ENCODE data around the gene ANO8.

Gene ANO8

GRCh38 chr19:17337675-17338432 is 3.2 kb upstream of the ANO8 start:
- no peak for TF ChIP-seq ZNF274 (IDR thresholded peaks at IDR 0.05; ENCODE audit: low read depth, low read length)
- H3K4me3 ChIP-seq (ENCODE audit: low read length), result peak overlapping the region; percentile 83

- no peak for TF ChIP-seq ZNF274 (IDR thresholded peaks at IDR 0.05; ENCODE audit: low read depth, low read length)
- peak within 1 kb of the TSS; percentile 83 for H3K4me3 ChIP-seq (ENCODE audit: low read length)
These were observed 2.4 kb upstream of the ANO8 start, which contains the start of gene GTPBP3 for GRCh38 chr19:17336872-17337674. Gene GTPBP3 (plus strand): TSS chr19:17337553. CDS start chr19:17337612, 59 bp downstream.

GRCh38 chr19:17335575-17335974 is 920 bp upstream of the ANO8 start:
- H3K4me3 ChIP-seq (ENCODE audit: low read length), result no peak overlapping the region
- TF ChIP-seq ZNF274 (IDR thresholded peaks at IDR 0.05; ENCODE audit: low read depth, low read length), result no peak

GRCh38 chr19:17333611-17334413 is 843 bp downstream of the ANO8 start:
- TF ChIP-seq ZNF274 (IDR thresholded peaks at IDR 0.05; ENCODE audit: low read depth, low read length), result no peak
- H3K4me3 ChIP-seq (ENCODE audit: low read length), result peak overlapping the region; percentile 69

- no peak for TF ChIP-seq ZNF274 (IDR thresholded peaks at IDR 0.05; ENCODE audit: low read depth, low read length)
- H3K4me3 ChIP-seq (ENCODE audit: low read length), result no peak overlapping the region
These were observed 1.7 kb downstream of the ANO8 start for GRCh38 chr19:17332677-17333581.

- TF ChIP-seq ZNF274 (IDR thresholded peaks at IDR 0.05; ENCODE audit: low read depth, low read length), result no peak
- no peak overlapping the region for H3K4me3 ChIP-seq (ENCODE audit: low read length)
These were observed 2.3 kb downstream of the ANO8 start for GRCh38 chr19:17332360-17332676.

- no peak overlapping the region for H3K4me3 ChIP-seq (ENCODE audit: low read length)
- TF ChIP-seq ZNF274 (IDR thresholded peaks at IDR 0.05; ENCODE audit: low read depth, low read length), result no peak
These were observed 3.6 kb downstream of the ANO8 start for GRCh38 chr19:17331045-17331558.

GRCh38 chr19:17330262-17331044 is 4.2 kb downstream of the ANO8 start:
- TF ChIP-seq ZNF274 (IDR thresholded peaks at IDR 0.05; ENCODE audit: low read depth, low read length), result no peak
- no peak overlapping the region for H3K4me3 ChIP-seq (ENCODE audit: low read length)

GRCh38 chr19:17329366-17330261 is 5.0 kb downstream of the ANO8 start:
- TF ChIP-seq ZNF274 (IDR thresholded peaks at IDR 0.05; ENCODE audit: low read depth, low read length), result no peak
- H3K4me3 ChIP-seq (ENCODE audit: low read length), result no peak overlapping the region

- no peak for TF ChIP-seq ZNF274 (IDR thresholded peaks at IDR 0.05; ENCODE audit: low read depth, low read length)
- H3K4me3 ChIP-seq (ENCODE audit: low read length), result no peak overlapping the region; the same call in 1 of the 2 replicates
These were observed 5.9 kb downstream of the ANO8 start for GRCh38 chr19:17328517-17329365.

All from GM08714 (cell line).